HG02885 (cell line): ENCODE data around the gene SLAMF8.

Experiments used
- ATAC-seq: cut with Tn5 transposase; IDR thresholded peaks from one replicate; pipeline ENCODE4 v1.9.1; 2021; ENCODE audit warnings: mild to moderate bottlenecking; ENCODE audit not compliant: unreplicated experiment, poor library complexity

Gene SLAMF8

DNA sequence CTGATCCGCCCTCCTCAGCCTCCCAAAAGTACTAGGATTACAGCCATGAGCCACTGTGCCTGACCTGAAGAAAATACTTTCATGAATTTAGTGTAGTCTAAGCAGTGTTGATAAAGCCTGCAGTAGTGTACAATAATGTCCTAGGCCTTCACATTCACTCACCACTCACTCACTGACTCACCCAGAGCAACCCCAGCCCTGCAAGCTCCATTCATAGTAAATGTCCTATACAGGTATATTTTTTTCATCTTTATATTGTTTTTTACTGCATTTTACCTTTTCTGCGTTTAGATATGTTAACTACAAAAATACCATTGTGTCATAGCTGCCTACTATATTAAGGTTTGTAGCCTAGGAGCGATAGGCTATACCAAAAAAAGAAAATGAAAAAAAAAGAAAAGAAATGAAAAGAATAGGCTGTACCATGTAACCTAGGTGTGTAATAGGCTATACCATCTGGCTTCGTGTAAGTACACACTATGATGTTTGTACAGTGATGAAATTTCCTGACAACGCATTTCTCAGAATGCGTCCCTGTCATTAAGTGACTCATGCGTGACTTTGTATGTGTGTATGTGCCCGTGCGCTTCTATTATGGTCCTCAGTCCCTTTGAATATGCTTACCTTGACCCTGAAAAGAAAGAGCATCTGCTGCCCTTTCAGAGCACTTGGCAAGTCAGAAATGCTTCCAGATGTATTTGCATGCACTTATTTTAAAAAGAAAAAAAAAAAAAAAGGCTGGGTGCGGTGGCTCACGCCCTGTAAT is 9.2 kb upstream of the SLAMF8 start:
- ATAC-seq: no peak

DNA sequence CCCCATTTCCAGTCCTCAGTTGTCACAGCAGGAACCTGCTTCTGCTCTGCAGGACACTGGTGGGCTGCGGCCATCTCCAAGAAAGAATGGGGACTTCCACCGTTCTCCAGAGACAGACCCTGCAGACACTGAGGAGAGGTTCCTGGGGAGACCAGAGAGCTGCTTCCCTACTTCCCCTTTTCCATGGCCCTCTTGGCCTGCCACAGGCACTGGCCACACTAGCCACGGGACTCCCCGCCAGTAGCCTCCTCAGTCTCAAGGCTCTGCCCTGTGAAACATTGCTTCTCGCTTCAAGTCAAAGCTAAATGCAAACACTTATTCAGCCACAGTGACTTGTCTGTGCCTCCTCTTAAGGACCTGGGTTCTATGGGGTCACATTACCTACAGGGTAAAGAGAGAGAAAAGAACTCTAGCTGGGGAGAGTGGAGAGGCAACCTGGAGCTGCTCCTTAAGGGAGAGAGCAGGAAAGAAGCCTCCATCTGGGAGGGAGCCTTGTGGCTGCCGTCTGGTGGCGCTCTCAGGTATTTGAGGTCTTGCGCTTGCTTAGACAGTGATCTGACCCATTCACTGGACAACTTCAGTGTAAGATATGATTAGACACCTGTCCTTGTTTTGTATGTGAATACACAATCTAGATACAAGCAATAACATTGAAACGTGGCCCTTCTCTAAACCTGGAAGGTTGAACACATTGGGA is 5.4 kb upstream of the SLAMF8 start:
- peak; percentile 62 for ATAC-seq

DNA sequence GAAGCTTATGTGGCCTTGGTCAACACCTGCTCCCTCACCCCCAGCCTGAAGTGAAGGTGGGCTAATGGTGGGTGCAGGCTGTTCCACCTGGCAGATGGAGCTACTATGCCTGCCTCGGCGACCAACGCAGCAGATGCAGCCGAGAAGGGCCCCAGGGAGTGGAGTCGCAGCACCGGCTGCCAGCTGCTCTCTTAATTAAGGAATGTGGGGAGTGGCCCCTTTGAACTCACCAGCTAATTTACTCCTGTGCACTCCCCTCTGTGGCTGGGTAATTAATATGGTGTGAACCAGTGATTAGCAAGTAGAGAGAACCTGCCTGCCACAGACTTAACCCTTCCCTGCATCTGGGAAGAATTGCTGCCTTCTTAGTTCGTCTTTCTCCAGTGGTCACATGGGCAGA is 3.3 kb upstream of the SLAMF8 start:
- ATAC-seq: no peak

DNA sequence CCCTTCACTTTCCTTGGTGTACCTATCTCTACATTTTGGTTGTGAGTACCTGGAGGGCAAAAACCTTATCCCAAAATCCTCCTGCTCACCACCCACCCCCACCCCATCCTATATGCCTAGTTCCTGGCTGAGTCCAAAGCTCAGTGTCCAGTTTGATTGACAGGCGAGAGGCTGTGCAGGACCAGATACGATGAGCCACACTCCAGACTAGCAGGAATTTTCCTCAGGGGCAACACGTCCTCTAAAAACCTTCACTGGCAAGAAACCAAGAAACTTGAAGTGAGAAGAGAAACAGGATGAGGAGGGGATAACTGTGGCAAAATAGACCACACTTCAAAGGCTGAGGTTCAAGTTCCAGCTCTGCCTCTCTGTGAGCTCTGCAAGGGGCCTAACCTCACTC is 1.1 kb upstream of the SLAMF8 start:
- ATAC-seq: no peak

DNA sequence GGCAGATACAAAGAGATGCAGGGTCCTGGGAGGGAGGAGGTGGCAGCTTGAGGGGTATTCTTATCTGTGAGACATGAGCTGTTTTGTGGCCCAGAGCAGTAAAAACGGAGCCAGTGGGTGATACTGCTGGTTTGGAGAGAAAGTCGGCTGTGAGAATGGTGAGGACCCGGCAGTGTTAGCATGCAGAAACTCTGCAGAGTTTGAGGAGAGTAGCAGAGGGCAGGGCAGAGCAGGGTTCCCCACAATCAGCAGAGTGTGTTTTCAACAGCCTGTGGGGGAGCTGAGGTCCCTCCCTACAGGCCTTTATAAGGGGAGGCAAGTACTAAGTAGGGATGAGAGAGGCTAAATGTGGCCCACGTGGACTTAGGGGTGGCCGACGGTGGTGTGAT is 423 bp downstream of the SLAMF8 start:
- ATAC-seq: no peak

DNA sequence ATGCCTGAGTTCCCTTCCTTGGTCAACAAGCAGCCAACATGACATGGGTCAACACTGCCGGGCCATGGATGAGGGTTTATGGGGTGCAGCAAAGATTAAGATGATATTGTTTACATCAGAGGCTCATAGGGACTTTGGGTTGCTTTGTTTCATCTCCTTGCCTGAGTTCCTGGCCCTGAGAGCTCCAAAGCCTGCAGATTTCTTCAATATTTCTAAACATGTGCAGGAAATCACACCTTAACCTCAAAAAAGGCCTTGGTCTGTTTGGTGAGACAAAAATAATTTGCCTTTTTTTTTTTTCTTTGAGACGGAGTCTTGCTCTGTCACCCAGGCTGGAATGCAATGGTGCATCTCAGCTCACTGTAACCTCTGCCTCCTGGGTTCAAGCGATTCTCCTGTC is 876 bp downstream of the SLAMF8 start:
- ATAC-seq: no peak

DNA sequence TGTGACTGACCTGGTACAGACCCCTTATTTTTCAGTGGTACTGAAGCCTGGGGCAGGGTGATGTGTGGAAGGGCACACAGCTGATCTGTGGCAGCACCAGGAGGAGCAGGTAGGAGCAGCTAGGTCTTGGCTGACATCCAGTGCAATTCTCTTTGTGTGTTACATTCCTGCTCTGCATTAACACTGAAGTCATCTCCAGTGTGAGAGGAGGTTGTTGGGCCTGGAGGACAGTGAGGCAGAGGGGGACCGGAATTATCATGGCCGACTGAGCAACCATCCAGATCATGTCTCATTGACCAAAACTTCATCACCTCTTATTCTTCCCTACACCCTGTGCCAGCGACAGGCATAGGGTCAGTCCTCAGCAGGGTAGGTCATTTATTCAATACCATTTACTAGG is 1.5 kb downstream of the SLAMF8 start:
- no peak for ATAC-seq

DNA sequence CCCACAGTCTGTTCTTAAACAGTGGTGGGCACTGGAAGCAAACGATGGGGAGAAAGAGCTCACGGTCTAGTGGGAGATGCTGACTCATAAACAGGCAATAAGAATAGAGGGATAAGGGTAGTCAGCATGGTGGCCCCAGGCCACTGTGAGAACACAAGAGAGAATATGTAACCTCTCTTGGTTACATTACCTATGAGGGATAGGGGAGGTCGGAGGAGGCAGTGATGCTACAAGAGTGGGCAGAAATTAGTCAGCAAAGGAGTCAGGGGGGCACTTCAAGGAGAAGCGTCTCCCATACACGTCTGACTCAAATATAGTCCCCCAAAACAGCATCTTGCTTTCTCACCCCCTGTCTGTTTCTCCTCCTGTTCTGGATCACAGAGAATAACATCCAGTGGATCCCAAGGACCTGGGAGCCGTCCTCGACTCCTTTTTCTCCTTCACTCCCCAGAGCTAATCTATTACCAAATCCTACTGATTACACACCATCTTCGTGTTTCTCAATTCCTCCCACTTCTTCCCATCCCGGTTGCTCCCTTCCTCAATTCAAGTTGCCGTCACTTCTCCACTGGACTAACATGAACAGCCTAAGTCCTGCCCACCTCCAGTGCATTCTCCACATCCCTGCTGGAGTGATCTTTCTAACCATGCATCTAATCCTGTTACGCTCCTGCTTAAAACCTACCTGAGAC is 2.1 kb downstream of the SLAMF8 start:
- ATAC-seq: no peak

DNA sequence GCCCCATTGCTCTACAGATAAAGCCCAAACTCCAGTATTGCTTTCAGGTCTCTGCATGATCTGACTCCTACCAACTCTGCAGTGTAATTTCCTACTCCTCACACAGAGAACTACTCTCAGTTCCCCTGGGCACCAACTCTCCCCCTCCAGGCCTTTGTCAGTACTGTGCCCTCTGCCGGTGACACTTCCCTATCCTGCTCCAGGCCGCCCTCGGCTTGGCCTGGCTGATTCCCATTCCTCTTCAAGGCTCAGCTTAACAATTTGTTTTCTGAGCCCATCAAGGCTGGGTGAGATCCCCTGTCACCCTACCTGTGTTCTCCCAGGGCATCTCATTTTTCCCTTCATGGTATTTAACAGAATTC is 2.6 kb downstream of the SLAMF8 start:
- ATAC-seq: peak; percentile 75

DNA sequence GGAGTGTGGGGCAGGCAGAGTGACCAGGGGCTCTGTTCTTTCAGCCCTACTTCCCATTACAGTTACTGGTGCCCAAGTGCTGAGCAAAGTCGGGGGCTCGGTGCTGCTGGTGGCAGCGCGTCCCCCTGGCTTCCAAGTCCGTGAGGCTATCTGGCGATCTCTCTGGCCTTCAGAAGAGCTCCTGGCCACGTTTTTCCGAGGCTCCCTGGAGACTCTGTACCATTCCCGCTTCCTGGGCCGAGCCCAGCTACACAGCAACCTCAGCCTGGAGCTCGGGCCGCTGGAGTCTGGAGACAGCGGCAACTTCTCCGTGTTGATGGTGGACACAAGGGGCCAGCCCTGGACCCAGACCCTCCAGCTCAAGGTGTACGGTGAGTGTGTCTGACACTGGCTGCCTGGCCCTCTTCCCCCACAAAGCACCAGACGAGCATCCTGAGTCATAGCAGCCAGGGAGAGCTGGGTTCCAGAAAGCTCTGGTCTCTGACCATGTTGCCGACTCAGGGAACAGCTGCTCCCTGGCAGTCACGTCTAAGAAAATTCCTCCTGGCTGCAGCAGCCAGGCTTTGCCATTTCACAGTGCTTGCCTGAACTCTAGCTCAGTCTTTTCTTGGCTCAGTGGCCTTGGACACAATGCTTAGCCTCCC is 3.3 kb downstream of the SLAMF8 start:
- ATAC-seq: no peak

DNA sequence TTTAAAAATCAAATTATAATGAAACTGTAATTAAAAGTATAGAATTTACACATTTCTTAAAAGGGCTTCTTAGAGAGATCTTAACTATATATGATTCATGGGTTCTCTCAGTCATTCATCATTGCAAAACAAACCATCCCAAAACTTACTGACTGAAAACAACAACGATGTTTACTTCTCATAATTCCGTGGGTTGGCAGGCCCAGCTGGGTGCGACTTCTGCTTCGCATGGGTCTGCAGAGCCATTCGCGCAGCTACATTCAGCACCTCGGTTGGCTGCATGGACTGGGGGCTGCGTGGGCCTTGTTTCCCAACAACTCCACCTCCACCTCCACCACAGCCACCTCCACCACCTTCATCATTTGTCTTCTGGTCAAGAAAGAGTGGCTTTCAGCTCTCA is 4.0 kb downstream of the SLAMF8 start:
- ATAC-seq: no peak

DNA sequence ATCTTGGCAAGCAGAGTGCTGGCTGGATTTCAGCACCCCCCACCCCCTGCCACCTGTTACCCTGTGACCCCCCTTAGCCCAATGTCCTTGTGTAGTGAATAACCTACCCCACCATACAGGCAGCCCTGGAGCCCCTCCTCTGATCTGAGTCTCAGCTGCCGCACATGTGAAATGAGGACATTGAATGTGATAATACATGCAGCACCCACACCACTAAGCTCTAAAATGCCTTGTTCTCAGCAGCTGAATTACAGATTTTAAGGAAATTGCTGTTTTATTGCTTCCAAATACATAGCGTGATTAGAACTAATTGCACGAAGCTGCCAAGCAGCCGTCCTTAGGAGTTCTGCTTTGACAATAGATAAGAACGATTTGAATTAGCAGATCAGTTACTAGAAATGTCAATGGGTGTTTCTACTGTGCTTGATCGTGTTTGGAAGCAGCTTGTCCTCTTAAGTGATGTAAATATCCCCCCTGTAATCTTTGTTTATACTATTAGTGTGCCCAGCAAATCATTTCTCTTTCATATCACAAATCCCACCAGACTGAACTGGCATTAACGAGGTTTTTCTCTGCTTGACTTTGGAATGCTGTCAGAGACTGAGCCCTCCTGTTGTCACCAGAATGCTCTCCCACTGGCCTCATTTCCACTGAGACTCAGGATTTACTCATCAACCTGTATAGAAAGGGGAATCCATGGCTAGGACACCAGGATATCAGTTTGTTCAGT is 4.9 kb downstream of the SLAMF8 start:
- no peak for ATAC-seq

DNA sequence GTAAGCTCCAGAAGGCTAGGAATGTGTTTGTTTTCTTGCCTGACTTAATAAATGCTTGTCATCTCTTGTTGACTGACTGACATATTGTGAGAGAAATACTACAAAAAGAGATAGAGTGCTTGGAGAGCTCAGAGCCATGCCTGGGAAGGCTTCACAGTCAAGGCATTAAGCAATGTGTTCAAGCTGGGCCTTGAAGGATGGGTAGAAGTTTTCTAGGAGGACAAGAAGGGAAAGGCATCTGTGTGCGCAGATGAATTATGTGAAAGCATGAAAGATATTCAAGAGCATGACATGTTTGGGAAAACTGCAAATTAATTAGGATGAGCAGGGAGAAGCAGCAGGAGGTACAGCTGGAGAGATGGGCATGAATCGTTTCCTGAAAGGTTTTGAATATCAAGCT is 5.6 kb downstream of the SLAMF8 start:
- no peak for ATAC-seq

DNA sequence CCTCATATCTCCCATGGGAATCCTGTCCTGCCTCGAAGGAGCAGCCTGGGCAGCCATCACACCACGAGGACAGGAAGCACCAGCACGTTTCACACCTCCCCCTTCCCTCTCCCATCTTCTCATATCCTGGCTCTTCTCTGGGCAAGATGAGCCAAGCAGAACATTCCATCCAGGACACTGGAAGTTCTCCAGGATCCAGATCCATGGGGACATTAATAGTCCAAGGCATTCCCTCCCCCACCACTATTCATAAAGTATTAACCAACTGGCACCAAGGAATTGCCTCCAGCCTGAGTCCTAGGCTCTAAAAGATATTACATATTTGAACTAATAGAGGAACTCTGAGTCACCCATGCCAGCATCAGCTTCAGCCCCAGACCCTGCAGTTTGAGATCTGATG is 8.7 kb downstream of the SLAMF8 start:
- ATAC-seq: no peak

DNA sequence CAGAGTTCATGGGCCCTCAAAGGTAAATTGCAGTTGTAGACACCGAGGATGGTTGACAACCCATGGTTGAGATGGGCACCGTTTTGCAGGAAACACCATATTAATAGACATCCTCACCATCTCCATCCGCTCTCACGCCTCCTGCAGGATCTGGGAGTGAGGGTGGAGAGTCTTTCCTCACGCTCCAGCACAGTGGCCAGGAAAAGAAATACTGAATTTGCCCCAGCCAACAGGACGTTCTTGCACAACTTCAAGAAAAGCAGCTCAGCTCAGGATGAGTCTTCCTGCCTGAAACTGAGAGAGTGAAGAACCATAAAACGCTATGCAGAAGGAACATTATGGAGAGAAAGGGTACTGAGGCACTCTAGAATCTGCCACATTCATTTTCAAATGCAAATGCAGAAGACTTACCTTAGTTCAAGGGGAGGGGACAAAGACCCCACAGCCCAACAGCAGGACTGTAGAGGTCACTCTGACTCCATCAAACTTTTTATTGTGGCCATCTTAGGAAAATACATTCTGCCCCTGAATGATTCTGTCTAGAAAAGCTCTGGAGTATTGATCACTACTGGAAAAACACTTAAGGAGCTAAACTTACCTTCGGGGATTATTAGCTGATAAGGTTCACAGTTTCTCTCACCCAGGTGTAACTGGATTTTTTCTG is 9.3 kb downstream of the SLAMF8 start:
- ATAC-seq: no peak

DNA sequence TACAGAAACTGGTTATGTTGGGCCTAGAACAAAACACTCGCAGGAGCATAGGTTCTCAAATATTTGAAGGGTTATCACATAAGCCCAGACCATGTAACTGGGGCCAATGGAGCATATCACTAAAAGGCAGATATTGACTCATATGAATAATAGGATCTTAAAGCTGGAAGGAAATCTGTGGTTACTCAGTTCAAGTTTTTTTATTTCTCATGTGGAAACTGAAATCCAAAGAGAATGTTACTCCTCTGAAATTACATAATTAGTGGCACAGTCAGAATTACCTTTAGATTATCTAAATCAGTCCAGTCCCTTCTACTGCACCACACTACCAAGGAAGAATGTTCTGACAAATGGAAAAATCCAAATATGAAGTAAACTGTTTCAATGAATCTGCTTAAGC is 12.0 kb downstream of the SLAMF8 start:
- peak; percentile 63 for ATAC-seq

DNA sequence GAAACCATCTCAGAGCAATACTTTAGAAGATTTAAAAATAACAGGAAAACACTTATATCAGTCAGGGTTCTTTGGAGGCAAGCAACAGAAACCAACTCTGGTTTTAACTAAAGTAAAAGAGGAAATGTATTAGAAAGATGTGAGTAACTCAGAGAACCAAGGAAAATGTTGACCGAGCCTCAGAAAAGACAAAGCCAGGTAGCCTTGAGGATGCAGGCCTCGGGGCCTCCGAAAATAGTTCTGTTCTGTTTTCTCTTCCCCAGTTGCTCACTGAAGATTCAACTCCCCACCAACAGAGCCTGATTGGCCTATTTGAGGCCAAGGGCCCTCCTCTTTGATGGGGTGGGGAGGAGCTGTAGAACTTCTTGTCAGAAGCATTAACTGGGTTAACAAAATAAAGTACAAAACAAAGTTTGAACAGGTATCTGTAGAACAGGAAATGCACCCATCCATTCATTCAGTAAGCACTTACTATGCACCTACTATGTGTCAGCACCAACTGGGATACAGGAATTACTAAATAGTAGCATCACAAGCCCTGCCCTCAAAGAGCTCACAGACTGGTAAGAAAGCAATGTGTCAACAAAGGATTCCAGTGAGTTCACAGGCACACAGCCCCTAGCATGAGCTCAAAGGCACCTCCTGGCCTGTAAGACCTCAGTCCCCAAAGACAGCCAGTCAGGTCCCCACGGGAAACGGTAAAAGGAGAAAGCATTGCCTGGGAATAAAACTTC is 12.6 kb downstream of the SLAMF8 start:
- ATAC-seq: peak; percentile 69

DNA sequence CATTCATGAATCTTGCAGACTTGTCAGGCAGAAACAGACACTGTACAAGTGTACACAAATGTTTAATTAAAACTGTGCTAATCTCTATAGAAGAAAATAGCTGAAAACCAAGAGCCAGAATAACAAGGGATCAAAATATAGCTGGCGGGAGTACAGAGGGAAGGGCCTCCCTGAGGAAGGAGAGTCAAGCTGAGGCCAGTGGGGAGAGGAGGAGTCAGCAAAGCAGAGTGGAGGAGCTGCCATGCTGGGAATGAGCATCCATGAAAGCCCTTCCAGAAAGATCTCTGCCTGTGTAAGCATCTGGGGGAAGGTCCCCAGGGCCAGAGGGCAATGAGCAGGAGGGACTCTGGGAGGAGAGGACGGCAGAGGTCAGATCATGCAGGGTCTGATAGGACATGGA is 15.1 kb downstream of the SLAMF8 start:
- ATAC-seq: no peak

DNA sequence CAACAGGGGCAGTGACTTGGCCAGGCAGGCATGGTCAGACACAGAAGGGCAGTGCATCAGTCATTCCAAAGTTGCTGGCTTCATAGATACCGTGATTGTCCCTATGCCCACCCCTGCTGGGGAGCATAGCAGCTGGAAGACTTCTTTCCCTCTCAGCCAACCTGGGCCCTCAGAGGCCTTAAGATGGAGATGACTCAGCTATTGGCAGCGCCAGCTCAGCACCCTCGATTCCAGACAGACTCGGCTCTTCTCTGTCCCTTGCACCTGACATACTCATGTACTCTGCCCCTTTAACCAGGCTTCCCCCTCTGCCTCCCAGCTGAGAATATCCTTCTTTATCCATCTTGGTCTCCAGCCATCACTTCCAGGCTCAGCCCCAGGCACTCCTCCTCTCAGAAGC is 16.8 kb downstream of the SLAMF8 start:
- ATAC-seq: no peak
